ENCODE data around the gene SKA1. TPM values are rescaled to one million over a fixed set of nuclear protein-coding genes. Genes with fewer than 3 reads are reported as not detected.

SKA1 gene
- total and polyA plus RNA-seq, 9 of the 15 experiments (the other 6 are each of a cell fraction or from before 2014, with no cell fraction given) = 27.8 to 67.2 (median 41.9) TPM

- ChIA-PET POLR2A (no interaction called here), CTCF (ENCODE audit: low intra/inter-chr PET ratio) (no interaction called here)
- no TSS peak for BruUV-seq (replicated peaks)
- H3K36me3 ChIP-seq (ENCODE audit: control insufficient read depth, insufficient read depth, low read length) = peaks cover 7% of the 10 kb centered on the region; the same call in 2 of the 3 replicates
- H3K9ac ChIP-seq (ENCODE audit: insufficient read depth in 1 of 2, low read depth in 2 of 2, low read length in 2 of 2) = no peak overlapping the region
- H2AFZ ChIP-seq (ENCODE audit: low read depth, low read length) = no peak overlapping the region
- DNase-seq (ENCODE audit: extremely low read depth in 1 of 4, low spot score in 3 of 4) (no peak), ATAC-seq (no peak), FAIRE-seq (no peak)
- H3K79me2 ChIP-seq (ENCODE audit: control insufficient read depth, insufficient read depth, low read length) = no peaks in the 10 kb centered on the region
- in situ Hi-C loops (cut with MboI) (no loop called here), intact Hi-C loops (cut with micrococcal nuclease) (no loop called here)
- peaks cover 2% of the 10 kb centered on the region; the same call in 1 of the 2 replicates for H3K9me3 ChIP-seq (replicated peaks; ENCODE audit: control insufficient read depth, insufficient read depth, low read depth, low read length)
- H3K4me1 ChIP-seq (replicated peaks in 1 of 2; ENCODE audit: control insufficient read depth in 2 of 2, insufficient read depth in 2 of 2, low read length in 2 of 2) = peaks cover 12 to 27% of the 10 kb centered on the region in 2 experiments; a peak in 4 of 5 replicates
- H3K27me3 ChIP-seq (ENCODE audit: control insufficient read depth in 2 of 2, insufficient read depth in 2 of 2, low read length in 2 of 2) = no peaks in the 10 kb centered on the region
- H3K4me2 ChIP-seq (ENCODE audit: insufficient read depth, low read length) = no peak overlapping the region
- TF ChIP-seq U2AF2 (optimal IDR thresholded peaks at IDR 0.05; ENCODE audit: low read depth, low read length) = no peak
- no peak for TF ChIP-seq ZNF445 (CRISPR knock-in tag; IDR thresholded peaks at IDR 0.05; ENCODE audit: low read depth)
- TF ChIP-seq CBX2 (IDR thresholded peaks at IDR 0.05; ENCODE audit: insufficient read depth, low read length, poor library complexity, severe bottlenecking) = no peak
- TF ChIP-seq MYNN (IDR thresholded peaks at IDR 0.05) = no peak
- no peak for TF ChIP-seq MYNN (CRISPR knock-in tag; IDR thresholded peaks at IDR 0.05)
- TF ChIP-seq TOE1 (IDR thresholded peaks at IDR 0.05; ENCODE audit: borderline replicate concordance) = no peak
- no peak for TF ChIP-seq TOE1 (CRISPR knock-in tag; IDR thresholded peaks at IDR 0.05; ENCODE audit: borderline replicate concordance, low read depth)
- no peak for TF ChIP-seq NKRF (IDR thresholded peaks at IDR 0.05; ENCODE audit: borderline replicate concordance)
- TF ChIP-seq FOXK1 (CRISPR knock-in tag; IDR thresholded peaks at IDR 0.05; ENCODE audit: borderline replicate concordance) = no peak
- no peak for TF ChIP-seq GTF3C2 (IDR thresholded peaks at IDR 0.05; ENCODE audit: borderline replicate concordance, extremely low read depth, insufficient read length)
- no peak for TF ChIP-seq PRPF4 (IDR thresholded peaks at IDR 0.05; ENCODE audit: insufficient read depth, low read depth, low read length, poor library complexity, severe bottlenecking)
- no peak for TF ChIP-seq PTTG1 (tag; IDR thresholded peaks at IDR 0.05; ENCODE audit: low read depth)
- TF ChIP-seq KDM1A (IDR thresholded peaks at IDR 0.05) = no peak
- no peak for TF ChIP-seq HDAC8 (tag; IDR thresholded peaks at IDR 0.05)
- no peak for TF ChIP-seq NFATC3 (IDR thresholded peaks at IDR 0.05)
- WGBS (ENCODE audit: insufficient coverage, low coverage, missing lambda C conversion rate) = 89% methylated on average over 1 of the region's 1 CpG
- no peaks in the 10 kb centered on the region for H3K9me1 ChIP-seq (ENCODE audit: control insufficient read depth, insufficient read depth, low read length)
- no peaks in the 10 kb centered on the region for H4K20me1 ChIP-seq (replicated peaks; ENCODE audit: control insufficient read depth, insufficient read depth, low read length)
- no peak overlapping the region for H3K27ac ChIP-seq (ENCODE audit: extremely low read depth, low read depth, low read length)
- no peak overlapping the region for H3K4me3 ChIP-seq
Measured at GRCh38 chr18:50398947-50399346, 24.1 kb downstream of the SKA1 start.
